ENCODE results near the gene SLC35G3.

DNA sequence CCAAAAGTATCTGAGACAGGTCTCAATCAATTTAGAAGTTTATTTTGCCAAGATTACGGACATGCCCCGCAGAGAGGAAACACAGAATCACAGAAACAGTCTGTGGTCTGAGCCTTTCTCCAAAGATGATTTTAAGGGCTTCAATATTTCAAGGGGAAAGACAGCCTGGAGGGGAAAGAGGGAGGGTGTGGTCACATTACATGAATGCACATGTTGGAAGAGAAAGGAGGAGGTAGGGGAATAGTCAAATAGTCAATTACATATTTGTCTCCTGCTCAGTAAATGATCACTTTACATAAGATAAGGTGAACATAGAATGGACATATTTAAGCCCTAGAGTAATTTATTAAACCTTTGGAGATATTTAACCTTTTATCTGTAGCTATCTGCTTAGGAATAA, 34.3 kb downstream of the SLC35G3 start:
- TF ChIP-seq, protein P1, sequence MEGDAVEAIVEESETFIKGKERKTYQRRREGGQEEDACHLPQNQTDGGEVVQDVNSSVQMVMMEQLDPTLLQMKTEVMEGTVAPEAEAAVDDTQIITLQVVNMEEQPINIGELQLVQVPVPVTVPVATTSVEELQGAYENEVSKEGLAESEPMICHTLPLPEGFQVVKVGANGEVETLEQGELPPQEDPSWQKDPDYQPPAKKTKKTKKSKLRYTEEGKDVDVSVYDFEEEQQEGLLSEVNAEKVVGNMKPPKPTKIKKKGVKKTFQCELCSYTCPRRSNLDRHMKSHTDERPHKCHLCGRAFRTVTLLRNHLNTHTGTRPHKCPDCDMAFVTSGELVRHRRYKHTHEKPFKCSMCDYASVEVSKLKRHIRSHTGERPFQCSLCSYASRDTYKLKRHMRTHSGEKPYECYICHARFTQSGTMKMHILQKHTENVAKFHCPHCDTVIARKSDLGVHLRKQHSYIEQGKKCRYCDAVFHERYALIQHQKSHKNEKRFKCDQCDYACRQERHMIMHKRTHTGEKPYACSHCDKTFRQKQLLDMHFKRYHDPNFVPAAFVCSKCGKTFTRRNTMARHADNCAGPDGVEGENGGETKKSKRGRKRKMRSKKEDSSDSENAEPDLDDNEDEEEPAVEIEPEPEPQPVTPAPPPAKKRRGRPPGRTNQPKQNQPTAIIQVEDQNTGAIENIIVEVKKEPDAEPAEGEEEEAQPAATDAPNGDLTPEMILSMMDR (IDR thresholded peaks at IDR 0.05): no peak
- TF ChIP-seq POLR2A (IDR thresholded peaks at IDR 0.05): no peak
